NCI-H82 treated with DMSO at 0.1 percent for 48 hours (cell line): Measurements from ENCODE around the gene B9D2.
A peak's percentile ranks its signal among the peaks of the same experiment; 100 is the strongest.
"Not testable (repeated sequence)": the region's sequence is repeated elsewhere in the genome, so short reads cannot be mapped to it uniquely, and the experiment has no call there.

Source experiments
- DNase-seq: peaks from one replicate; lab custom pipeline; 2025; ENCODE audit not compliant: unreplicated experiment; lab: John Stamatoyannopoulos, UW

Gene B9D2, protein sequence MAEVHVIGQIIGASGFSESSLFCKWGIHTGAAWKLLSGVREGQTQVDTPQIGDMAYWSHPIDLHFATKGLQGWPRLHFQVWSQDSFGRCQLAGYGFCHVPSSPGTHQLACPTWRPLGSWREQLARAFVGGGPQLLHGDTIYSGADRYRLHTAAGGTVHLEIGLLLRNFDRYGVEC

DNA sequence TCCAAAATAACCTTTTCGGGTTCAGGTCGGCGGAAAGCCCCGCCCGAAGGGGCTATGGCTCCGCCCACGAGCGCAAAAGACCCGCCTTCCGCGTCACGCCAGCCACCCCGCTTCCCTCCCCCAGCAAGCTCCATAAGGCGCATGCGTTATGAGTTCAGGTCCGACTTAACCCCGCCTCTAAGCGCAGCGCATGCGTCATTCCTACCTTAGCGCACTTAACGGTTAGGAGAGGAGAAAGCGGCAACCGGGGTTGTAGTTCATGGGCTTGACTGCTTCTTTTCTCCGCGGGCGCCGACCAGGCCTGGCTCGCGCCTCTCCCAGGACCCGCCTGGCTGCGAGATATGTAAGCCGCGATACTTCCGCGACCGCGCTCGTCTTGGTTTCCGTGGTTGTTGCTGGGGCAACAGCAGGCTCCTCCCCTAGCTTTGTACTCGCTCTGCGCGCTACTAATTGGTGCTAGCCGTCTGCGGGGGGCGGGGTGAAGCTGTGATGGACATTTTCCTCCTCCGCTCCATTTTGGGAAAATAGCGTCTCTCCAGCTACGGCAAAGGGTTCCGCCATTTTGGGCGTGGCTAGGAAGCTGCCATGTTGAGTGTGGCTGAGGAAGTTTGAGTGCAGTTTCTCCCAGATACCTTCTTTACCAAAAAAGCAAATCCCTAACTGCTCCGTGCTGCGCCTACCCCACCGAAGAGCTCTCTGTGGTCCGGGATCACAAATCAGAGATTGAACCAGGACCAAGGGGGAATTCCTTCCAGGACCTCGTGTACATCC is at the start of gene B9D2:
Gene B9D2, minus strand, starts transcription at position 397 of the 771 bp plus-strand sequence. CDS start 630 bp downstream, outside the sequence.
- peak; percentile 97 for DNase-seq

DNA sequence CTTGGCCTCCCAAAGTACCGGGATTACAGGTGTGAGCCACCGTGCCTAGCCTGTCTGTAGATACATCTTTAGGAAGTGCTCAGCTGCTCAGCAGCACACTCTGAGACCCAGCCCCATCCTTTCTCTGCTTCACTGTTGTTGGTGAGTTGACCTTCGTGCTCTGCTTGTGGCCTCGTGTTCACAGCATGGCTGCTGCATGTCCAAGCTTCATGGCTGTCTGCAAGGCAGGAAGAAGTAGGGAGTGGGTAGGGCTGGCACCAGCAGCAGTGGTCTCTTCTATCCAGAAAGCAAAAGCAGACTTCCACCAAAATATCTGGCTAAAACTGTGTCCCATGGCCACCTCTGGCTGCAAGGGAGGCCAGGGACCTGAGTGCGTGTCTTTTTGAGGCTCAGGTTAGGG is 49.0 kb upstream of the B9D2 start:
- DNase-seq: no peak

DNA sequence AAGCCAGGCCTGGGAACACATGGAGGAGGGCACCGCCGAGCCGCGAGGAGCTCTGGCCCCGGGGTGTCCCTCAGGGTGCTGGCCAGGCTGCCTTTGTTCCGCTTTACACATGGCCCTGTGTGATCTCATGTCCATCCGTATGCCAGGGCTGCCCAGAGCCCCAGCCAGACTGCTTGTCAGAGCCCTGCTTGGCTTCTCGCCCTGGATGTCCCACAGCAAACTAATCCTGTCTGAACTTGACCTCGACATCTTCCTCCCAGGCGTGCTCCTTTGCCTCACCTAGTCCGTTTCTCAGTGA is 48.0 kb upstream of the B9D2 start:
- DNase-seq: no peak

DNA sequence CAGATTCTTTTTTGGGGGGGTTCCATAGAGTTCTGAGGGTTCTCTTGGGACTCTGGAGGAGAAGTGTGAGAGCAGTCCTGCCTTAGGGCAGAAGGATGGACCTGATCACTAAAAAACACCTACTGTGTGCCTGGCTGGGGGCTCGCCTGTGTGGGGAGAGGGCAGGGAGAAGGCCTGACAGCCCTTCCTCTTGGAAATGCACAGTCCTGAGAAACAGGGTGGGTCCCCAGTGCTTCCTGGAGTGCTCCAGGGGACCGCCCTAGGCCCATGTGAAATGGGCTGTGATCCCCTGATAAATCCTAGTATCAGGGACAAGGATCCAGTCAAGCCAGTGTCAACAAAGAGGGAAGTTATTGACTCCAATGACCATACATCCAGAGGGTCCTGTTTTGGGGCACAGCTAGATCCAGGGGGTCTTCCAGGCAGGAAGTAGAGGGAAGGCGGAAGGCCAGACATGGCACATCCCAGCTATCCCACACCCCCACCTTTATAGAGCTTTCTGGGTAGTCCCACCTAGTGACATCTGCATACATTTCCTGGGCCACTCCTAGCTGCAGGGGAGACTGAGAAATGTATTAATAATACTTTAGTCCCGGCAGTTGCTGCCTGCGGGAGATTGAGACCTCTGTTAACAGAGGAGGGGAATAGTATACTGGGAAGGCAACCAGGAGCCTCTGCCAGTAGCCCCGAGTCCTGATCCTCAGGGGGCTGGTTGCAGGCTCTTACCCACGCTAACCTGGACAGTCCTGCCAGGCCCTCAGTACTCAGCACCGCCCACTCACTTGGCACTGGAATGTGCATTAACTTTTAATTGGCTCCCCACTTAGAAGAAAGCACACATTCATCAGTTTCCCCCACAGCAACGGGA is 47.4 kb upstream of the B9D2 start:
- no peak for DNase-seq

DNA sequence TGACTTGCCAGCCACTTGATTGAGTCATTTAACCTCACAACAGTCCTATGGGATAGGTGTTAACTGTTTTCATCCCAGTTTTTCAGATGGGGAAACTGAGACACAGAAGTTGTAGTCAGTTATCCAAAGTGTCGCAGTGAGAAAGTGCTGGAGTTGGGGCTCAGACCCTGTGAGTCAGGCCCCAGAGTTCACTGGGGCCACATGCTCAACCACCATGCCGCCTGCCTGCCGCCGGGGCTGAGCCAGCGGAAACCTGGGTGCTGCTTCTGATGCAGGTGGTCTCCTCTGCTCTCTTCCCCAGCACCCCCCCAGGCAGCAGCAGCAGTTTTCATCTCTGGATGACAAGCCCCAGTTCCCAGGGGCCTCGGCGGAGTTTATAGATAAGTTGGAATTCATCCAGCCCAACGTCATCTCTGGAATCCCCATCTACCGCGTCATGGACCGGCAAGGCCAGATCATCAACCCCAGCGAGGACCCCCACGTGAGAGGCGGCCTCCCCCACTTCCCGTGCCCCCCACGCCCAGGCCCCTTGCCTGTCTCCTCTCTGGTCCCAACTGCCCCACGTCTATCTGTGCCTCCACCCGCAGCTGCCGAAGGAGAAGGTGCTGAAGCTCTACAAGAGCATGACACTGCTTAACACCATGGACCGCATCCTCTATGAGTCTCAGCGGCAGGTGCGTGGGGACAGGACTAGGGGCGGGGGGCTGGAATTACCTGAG is 46.5 kb upstream of the B9D2 start:
- no peak for DNase-seq

DNA sequence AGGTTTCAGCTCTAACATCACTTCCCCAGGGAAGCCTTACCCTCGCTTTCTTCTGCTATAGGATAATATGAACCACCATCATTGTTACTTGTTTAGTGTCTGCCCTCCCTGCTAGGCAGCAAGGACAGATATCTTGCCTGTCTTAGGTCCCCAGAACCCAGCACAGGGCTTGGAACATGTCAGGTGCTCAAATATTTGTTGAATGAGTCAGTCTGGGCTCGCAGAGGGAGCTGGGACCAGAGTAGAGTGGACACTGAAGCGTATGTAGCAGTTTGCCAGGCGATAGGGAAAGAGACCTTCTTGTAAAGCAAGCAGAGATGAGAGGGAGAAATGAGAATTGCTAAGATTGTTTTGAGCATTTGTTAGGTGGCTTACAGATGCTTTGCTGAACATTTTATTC is 45.3 kb upstream of the B9D2 start:
- DNase-seq: no peak

DNA sequence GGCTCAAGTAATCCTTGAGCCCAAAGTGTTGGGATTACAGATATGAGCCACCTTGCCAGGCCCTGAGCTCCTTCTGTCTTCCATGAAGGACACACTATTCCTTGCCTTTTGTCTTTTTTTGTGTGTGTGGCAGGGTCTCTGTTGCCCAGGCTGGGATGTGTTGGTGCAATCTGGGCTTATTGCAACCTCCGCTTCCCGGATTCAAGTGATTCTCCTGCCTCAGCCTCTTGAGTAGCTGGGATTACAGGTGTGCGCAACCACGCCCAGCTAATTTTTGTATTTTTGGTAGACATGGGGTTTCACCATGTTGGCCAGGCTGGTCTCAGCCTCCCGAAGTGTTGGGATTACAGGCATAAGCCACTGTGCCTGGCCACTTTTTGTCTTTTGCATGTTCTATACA is 44.9 kb upstream of the B9D2 start:
- not testable (repeated sequence) for DNase-seq

DNA sequence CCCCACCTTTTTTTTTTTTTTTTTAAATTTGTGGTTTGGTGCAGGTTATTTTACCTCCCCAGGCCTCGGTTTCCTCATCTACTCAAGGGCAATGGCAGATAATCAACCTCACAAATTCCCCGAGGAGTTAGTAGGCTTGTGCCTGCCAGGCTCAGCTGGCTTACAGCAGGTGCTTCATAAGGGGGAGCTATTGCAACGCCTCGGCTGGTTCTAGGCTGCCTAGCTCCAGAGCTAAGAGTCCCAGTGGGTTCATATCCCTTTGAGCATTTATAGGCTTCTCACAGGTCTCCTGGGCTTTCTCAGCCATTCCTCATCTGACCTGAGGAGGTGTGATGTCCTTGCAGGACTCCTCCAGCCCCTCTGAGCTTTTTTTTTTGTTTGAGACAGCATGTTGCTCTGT is 44.3 kb upstream of the B9D2 start:
- no peak for DNase-seq

DNA sequence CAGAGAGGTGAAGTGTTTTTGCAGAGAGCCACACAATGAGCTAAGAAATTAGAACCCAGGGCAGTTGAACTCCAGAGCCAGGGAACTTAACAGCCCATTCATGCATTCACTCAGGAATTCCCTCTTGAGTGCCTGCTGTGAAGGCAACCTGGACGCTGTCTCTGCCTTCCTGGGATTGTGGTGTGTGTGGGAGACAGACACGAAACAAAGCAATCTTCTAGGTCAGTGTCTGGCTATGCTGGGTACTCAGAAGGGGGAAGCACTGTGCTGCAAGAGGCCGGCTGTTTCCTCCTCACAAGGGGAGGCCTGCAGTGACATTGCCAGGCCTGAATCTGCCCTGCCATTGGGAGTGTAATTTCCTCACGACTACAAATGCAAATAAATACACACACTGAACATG is 43.3 kb upstream of the B9D2 start:
- DNase-seq: no peak

DNA sequence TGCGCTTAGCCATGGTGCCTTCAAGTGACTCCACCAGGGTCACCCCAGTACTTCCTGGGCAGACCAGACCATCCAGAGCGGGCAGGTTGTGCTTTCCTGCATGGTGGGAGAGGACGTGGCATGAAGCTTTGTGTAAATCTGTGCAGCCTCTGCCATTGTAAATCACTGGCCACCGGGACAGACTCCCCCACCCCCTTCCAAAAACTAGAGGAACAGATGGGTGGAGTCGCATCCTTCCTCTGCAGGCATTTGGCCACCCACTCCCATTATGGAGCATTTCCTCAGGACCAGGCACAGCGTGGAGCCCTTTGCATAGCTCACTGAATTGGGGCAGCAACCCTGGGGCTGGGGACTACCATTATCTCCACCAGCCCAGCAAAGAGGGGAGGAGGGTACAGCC is 41.8 kb upstream of the B9D2 start:
- DNase-seq: no peak

DNA sequence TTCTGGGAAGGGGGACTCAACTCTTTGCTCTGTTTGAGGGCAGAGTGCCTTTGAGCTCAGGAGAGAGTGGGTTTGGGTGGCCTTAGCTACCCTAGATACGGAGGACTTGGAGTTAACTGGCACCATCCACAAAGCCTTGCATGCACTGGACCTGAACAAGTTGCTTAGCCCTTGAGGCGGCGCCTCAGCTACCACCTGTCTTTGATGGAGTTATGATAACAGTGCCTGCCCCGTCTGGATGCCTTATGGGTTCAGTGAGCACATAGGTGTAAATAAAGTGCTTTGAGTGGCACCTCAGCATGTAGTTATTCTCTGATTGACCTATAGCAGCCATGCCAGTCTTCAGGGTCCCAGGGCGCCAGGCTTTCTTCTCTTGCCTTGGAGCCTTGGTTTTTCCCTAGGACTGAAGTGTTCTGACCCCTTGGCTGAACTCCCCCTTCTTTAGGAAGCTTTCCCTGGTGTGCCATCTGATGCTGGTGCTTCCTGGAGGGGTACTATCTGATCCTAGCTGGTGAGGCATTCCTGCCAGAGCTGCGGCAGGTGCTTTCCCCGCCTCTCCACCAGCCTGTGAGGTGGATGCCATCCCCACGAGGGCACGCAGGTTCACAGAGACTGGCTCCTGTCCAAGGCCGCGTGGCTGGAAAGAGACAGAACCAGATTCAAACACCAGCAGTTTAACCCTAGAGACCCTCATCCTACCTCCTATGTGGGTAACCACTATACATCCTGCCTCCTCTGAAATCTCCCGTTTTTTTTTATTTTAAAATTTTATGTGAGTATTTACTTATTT is 39.4 kb upstream of the B9D2 start:
- DNase-seq: no peak

DNA sequence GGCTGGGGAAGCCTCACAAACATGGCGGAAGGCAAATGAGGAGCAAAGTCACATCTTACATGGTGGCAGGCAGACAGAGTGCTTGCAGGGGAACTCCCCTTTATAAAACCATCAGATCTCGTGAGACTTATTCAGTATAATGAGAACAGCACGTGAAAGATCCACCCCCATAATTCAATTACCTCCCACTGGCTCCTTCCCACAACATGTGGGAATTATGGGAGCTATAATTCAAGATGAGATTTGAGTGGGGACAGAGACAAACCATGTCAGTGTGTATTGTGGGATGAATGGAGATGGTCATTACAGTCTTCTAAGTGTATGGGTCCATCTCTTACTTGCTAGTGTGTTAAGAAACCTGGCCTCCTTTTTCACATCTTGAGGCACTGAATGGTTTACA is 38.1 kb upstream of the B9D2 start:
- no peak for DNase-seq

DNA sequence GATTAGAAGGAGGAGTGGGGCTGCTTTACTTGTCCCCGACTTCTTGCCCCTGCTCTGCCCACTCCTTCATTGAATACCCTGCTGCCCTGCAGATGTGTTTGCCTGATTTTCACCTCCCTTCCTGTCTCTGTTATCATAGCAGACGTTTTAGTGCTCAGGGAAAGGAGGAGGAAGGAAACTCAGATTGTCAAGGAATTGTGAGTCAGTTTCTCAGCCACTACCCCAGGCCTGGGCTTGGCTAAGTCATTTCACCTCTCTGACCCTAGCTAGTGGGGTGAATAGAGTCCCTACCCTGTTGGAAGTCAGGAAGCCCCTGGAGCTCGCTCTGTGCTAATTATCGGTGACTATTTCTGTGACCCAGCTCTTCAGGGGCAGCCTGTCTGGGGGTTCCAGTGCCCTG is 37.5 kb upstream of the B9D2 start:
- DNase-seq: no peak

DNA sequence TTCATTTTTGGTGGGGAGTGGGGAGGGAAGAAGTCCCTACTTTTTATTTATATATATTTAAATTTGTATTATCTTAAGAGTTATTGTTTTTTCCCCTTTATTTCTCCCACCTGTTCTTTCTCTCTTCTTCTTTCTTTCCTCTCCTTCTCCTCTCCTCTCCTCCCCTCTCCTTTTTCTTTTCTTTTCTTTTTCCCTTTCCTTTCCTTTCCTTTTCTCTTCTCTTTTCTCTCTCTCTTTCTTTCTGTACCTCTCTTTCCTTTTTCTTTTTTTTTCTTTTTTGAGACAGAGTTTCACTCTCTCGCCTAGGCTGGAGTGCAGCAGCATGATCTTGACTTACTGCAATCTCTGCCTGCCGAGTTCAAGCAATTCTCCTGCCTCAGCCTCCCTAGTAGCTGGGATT is 35.6 kb upstream of the B9D2 start:
- DNase-seq: no peak

DNA sequence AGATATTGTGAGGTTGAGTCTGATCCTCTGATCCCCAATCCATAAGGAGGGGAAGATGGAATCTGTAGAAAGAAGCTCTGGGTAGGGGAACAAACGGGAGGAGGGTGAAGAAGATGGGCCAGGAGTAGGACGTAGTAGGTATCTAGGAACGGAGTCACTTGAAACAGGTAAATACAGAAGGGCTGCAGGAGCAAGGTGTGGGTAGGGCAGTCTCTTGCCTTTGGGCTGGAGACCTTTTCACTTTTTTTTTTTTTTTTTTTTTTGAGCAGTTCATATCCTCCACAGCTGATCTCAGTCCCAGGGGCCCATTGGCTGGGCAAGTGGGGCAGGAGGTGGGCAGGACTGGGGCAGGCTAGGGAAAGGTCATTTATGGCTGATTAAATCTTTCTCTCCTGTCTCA is 35.1 kb upstream of the B9D2 start:
- no peak for DNase-seq

DNA sequence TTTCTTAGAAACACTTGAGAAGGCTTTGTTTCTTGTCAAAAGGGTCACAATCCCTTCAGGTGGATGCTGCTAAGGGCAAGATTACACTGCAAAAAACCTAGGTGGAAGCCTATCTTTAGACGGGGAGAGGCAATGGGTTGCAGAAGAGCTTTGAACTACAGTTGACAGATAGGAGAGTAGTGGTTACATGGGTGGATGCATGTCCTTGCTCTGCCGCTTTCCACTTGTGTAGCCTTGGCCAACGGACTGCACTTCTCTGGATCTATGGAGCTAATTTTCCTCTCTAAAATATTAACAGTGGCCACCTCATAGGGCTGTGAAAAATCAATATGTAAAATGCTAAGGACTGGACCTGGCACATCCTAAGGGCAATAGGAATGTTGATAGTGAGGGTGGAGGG is 34.6 kb upstream of the B9D2 start:
- no peak for DNase-seq

DNA sequence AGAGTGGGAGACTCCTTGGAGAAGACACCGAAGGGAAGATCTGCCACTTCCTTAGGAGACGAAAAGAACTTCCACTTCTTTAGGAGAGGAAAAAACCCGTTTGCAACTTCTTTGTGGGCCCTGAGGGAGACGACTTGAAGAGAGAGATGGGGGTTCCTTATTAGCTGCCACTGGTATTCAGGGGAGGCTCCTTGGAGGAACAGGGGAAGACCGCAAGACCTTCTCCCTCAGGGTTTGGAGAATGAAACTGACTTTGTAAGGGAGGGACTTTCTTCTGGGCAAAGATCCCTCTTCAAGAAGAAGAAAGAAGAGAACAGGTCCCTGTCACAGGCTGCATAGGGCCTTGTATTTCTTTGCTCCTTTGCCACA is 34.1 kb upstream of the B9D2 start:
- DNase-seq: no peak

DNA sequence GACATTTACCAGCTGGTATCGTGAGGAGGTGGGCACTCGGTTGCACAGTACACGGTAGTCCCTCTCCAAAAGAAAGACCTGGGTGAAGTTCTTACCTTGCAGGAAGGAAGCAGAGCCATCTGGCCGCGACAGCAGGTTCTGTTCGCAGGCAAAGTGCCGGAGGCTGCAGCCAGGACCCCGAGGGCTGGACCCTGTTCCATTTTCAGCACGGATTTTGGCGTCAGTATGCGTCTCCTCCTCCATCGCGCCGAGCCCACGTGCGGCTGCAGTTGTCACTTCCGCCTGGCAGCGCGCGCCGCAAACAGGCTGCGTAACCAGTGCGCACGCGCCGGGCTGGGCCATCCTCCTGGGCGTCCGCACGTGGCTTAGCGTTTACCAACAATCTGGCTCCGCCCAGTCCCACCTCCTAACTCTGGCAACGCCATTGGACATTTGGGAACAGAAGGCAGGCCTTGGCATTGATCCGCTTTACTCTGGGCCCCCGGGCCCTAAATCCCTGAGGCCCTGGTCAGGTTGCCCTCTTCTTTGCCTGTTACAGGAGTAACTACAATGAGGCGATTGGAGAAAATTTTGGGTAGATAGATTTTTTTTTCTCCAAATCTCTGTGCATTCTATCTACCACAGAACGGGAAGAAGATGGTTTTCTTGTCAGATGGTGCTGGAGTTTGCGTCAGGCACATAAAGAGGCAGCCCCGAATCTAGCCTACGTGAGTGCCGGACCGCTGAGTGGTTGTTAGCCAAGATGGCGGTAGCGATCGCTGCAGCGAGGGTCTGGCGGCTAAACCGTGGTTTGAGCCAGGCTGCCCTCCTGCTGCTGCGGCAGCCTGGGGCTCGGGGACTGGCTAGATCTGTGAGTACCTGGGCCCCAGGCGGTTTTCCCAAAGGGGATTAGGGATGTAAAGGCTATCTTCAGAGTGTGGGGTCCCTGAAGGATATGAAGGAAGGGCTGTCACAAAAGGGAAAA is 33.4 kb upstream of the B9D2 start, which contains the start of the genes BCKDHA and EXOSC5:
Gene BCKDHA, plus strand, starts transcription at position 733 of the 964 bp plus-strand sequence. Its CDS starts 10 bp downstream, at position 743.
Gene EXOSC5, minus strand, starts transcription at position 274 of the 964 bp plus-strand sequence. Its CDS starts 31 bp downstream, at position 243.
- peak; percentile 99 for DNase-seq

DNA sequence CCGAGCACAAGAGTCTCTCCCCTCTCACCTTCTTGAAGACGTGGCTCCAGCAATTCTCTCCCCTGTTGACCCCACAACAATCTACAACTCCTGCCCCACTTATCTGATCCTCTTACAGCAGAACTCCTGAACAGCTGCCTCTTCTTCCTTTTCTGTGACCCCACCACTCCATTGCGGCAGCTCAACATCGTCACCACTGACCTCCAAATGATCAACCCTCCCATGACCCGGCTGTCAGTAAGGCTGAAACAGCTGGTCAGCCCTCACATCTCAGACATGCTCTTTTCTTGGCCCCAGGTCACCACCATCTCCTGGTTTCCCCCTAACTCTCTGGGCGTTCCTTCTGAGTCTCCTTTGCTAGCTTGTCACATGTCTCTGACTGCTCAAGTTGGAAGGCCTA is 31.4 kb upstream of the B9D2 start:
- no peak for DNase-seq
